Neural progenitor cell (in vitro differentiated cells): ENCODE data around the gene FAM24A. TPM values are rescaled to one million over a fixed set of nuclear protein-coding genes. Genes with fewer than 3 reads are reported as not detected.
A peak's percentile ranks its signal among the peaks of the same experiment; 100 is the strongest.

Experiments
- DNase-seq: peaks from one replicate; pipeline ENCODE4 v3.0.0-alpha.2; 2016; ENCODE audit warnings: low spot score
- H2AFZ ChIP-seq: fragments of 200-600 bp; sonication (generic); replicated peaks from 2 replicates; pipeline ENCODE4 v1.6.1; 2016; ENCODE audit warnings: antibody characterized with exemption
- H3F3A ChIP-seq: fragments of 200-600 bp; sonication (generic); 2 replicates; pipeline ENCODE4 v1.6.1; 2016; ENCODE audit warnings: antibody characterized with exemption, low read depth
- H3K27ac ChIP-seq: fragments of 200-600 bp; sonication (generic); 2 replicates; pipeline ENCODE4 v1.5.1; 2016; ENCODE audit warnings: mild to moderate bottlenecking
- H3K27me3 ChIP-seq: fragments of 200-600 bp; sonication (generic); 2 replicates; pipeline ENCODE4 v1.6.1; 2016; ENCODE audit warnings: mild to moderate bottlenecking, moderate library complexity
- H3K36me3 ChIP-seq: fragments of 200-600 bp; sonication (generic); 2 replicates; pipeline ENCODE4 v1.5.1; 2016
- H3K4me1 ChIP-seq: fragments of 200-600 bp; sonication (generic); 2 replicates; pipeline ENCODE4 v1.6.1; 2016; ENCODE audit warnings: mixed run types
- H3K4me2 ChIP-seq: fragments of 200-600 bp; sonication (generic); 2 replicates; pipeline ENCODE4 v1.6.1; 2016
- H3K4me3 ChIP-seq: fragments of 200-600 bp; sonication (generic); 2 replicates; pipeline ENCODE4 v1.5.1; 2016
- H3K79me2 ChIP-seq: fragments of 200-600 bp; sonication (generic); 2 replicates; pipeline ENCODE4 v1.6.1; 2016; ENCODE audit warnings: low read depth
- H3K9ac ChIP-seq: fragments of 200-600 bp; sonication (generic); 2 replicates; pipeline ENCODE4 v1.6.1; 2016
- H3K9me3 ChIP-seq: fragments of 200-600 bp; sonication (generic); 2 replicates; pipeline ENCODE4 v1.5.1; 2016; ENCODE audit warnings: low read depth
- H4K20me1 ChIP-seq: fragments of 200-600 bp; sonication (generic); 2 replicates; pipeline ENCODE4 v1.6.1; 2016; ENCODE audit warnings: low read depth
- H3K27ac Mint-ChIP-seq: 3 replicates; pipeline ENCODE4 v1.8.0; 2021; ENCODE audit warnings: mixed read lengths
- H3K27me3 Mint-ChIP-seq: 2 replicates; pipeline ENCODE4 v1.8.0; 2022; ENCODE audit warnings: low read depth, mild to moderate bottlenecking, inconsistent platforms, moderate library complexity, mixed read lengths; ENCODE audit not compliant: insufficient read depth
- H3K36me3 Mint-ChIP-seq: 3 replicates; pipeline ENCODE4 v1.8.0; 2021; ENCODE audit warnings: mixed read lengths
- H3K4me1 Mint-ChIP-seq: 3 replicates; pipeline ENCODE4 v1.8.0; 2021; ENCODE audit warnings: mixed read lengths
- H3K4me3 Mint-ChIP-seq: 3 replicates; pipeline ENCODE4 v1.8.0; 2021; ENCODE audit warnings: mild to moderate bottlenecking, moderate library complexity, mixed read lengths
- H3K9me3 Mint-ChIP-seq: 3 replicates; pipeline ENCODE4 v1.8.0; 2020; ENCODE audit warnings: mixed read lengths
- CTCF ChIP-seq: fragments of 200-600 bp; sonication (generic); IDR thresholded peaks from 2 replicates; pipeline ENCODE4 v1.5.1; 2017; ENCODE audit warnings: antibody characterized with exemption, mild to moderate bottlenecking
- EZH2 ChIP-seq: fragments of 200-600 bp; sonication (generic); IDR thresholded peaks from 2 replicates; pipeline ENCODE4 v1.6.1; 2017; ENCODE audit warnings: antibody characterized with exemption, mild to moderate bottlenecking, moderate library complexity
- EZH2phosphoT487 ChIP-seq: fragments of 200-600 bp; sonication (generic); IDR thresholded peaks from 2 replicates; pipeline ENCODE4 v1.6.1; 2017; ENCODE audit warnings: antibody characterized with exemption
- total RNA-seq: library from RNA; depleted of rRNA; stranded (reverse); fragments of >200 nt; gene quantifications from 2 replicates; pipeline ENCODE4 v1.2.3, GENCODE V29; 2015; ENCODE audit warnings: low replicate concordance

FAM24A gene
- total RNA-seq, 1 donor from 2014 or later: not detected

- Mint-ChIP-seq H3K4me1 (peaks cover 24% of the 10 kb centered on the region), H3K9me3 (peaks cover 4% of the 10 kb centered on the region), H3K36me3 (no peaks in the 10 kb centered on the region), H3K27me3 (no peaks in the 10 kb centered on the region), H3K4me3 (no peak overlapping the region), H3K27ac (peak overlapping the region; percentile 95)
- Histone ChIP-seq H3F3A (peaks cover 33% of the 10 kb centered on the region), H3K36me3 (no peaks in the 10 kb centered on the region), H3K4me1 (peaks cover 35% of the 10 kb centered on the region), H2AFZ (no peak overlapping the region), H3K27me3 (no peaks in the 10 kb centered on the region), H3K27ac (peak overlapping the region; percentile 81), H3K4me3 (peak overlapping the region; percentile 29), H4K20me1 (no peaks in the 10 kb centered on the region), H3K4me2 (peak overlapping the region; percentile 73), H3K9me3 (no peaks in the 10 kb centered on the region), H3K79me2 (no peaks in the 10 kb centered on the region), H3K9ac (no peak overlapping the region)
- peak; percentile 68 for DNase-seq
- TF ChIP-seq CTCF (no peak), EZH2 (no peak), EZH2phosphoT487 (no peak)
Measured at GRCh38 chr10:122875843-122876466, 34.5 kb upstream of the FAM24A start.

- DNase-seq: no peak
- Mint-ChIP-seq H3K4me3 (no peak overlapping the region), H3K27me3 (no peaks in the 10 kb centered on the region), H3K27ac (peak overlapping the region; percentile 95), H3K4me1 (peaks cover 24% of the 10 kb centered on the region), H3K36me3 (no peaks in the 10 kb centered on the region), H3K9me3 (peaks cover 4% of the 10 kb centered on the region)
- no peaks in the 10 kb centered on the region for H4K20me1 ChIP-seq
- H3K79me2 ChIP-seq: no peaks in the 10 kb centered on the region
- no peak overlapping the region for H3K9ac ChIP-seq
- peaks cover 33% of the 10 kb centered on the region for H3F3A ChIP-seq
- H3K9me3 ChIP-seq: no peaks in the 10 kb centered on the region
- peak overlapping the region; percentile 73 for H3K4me2 ChIP-seq
- peak overlapping the region; percentile 81 for H3K27ac ChIP-seq
- peak overlapping the region; percentile 22 for H2AFZ ChIP-seq
- TF ChIP-seq CTCF (no peak), EZH2phosphoT487 (no peak), EZH2 (no peak)
- peaks cover 35% of the 10 kb centered on the region for H3K4me1 ChIP-seq
- H3K4me3 ChIP-seq: peak overlapping the region; percentile 29
- no peaks in the 10 kb centered on the region for H3K36me3 ChIP-seq
- H3K27me3 ChIP-seq: no peaks in the 10 kb centered on the region
Measured at GRCh38 chr10:122876467-122876855, 33.9 kb upstream of the FAM24A start.

GRCh38 chr10:122877264-122877663 is 33.1 kb upstream of the FAM24A start:
- Mint-ChIP-seq H3K4me3 (no peak overlapping the region), H3K4me1 (peaks cover 24% of the 10 kb centered on the region), H3K36me3 (no peaks in the 10 kb centered on the region), H3K27me3 (no peaks in the 10 kb centered on the region), H3K9me3 (no peaks in the 10 kb centered on the region), H3K27ac (peak overlapping the region; percentile 31)
- no peak for TF ChIP-seq EZH2phosphoT487
- no peak for TF ChIP-seq EZH2
- no peak for TF ChIP-seq CTCF
- Histone ChIP-seq H4K20me1 (no peaks in the 10 kb centered on the region), H3K4me2 (peak overlapping the region; percentile 73), H3K36me3 (no peaks in the 10 kb centered on the region), H3K4me1 (peaks cover 35% of the 10 kb centered on the region), H3K79me2 (no peaks in the 10 kb centered on the region), H3K9ac (no peak overlapping the region), H3F3A (peaks cover 33% of the 10 kb centered on the region), H3K27me3 (no peaks in the 10 kb centered on the region), H3K9me3 (no peaks in the 10 kb centered on the region), H3K4me3 (no peak overlapping the region), H3K27ac (peak overlapping the region; percentile 81), H2AFZ (no peak overlapping the region)
- DNase-seq: no peak
